ENCODE results near the gene CLDN12.

The CLDN12 gene

DNA sequence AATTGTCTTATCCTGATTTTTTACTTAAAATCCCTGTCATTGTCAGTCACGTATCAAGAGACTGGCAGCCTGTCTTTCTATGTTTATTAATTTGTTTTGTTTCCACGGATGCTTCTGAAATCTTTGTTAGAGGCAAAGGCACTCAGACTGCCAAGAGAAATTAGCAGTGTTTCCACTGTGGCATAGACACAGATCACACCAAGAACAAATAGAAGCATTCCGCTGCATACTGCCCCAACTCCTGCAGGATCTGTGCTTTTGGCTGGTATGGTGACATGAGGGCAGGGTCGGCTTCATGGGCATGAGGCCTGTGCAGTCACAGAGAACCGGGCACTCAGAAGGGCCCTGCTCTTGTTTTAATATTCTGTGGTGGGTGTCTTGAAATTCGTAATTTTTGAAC lies 18.4 kb downstream of the CLDN12 start:
- Histone ChIP-seq H3K4me3 (no peak overlapping the region), H3K27me3 (no peaks in the 10 kb centered on the region), H3K9me3 (replicated peaks in 1 of 11) (no peaks in the 10 kb centered on the region), H3K36me3 (0 out of 22 replicates have a peak, but pooled peaks cover 0 to under 1% (median 0%) of the 10 kb centered on the region in 11 experiments), H3K4me2 (no peak overlapping the region), H3K9ac (no peak overlapping the region), H3K4me1 (peaks cover 0 to 5% (median 0%) of the 10 kb centered on the region in 10 experiments; a peak in 1 of 20 replicates), H3K27ac (no peak overlapping the region), H4K20me1 (no peaks in the 10 kb centered on the region)
- TF ChIP-seq Cebpa-rat (IDR thresholded peaks at IDR 0.05) = no peak

DNA sequence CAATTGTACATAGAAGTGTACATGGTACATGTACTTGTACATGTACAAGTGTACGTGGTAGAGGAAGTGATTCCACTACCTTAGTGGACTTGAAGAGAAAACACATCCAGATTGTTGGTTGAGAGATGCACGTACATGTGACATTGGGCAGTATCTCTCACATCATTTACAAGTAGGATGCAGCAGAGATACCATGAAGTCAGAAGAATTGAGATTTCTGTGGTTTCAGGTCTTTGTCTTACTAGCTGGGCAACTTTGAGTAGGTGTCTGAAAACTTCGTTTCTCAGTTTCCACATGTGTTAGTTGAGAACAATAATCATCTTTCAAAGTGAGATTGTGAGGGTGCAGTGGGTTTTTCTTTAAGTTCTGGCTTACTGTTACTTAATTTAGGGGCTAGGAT lies 21.5 kb downstream of the CLDN12 start:
- no peaks in the 10 kb centered on the region for H3K36me3 ChIP-seq
- no peak overlapping the region for H3K9ac ChIP-seq
- TF ChIP-seq Cebpa-rat (IDR thresholded peaks at IDR 0.05) = no peak
- H3K4me3 ChIP-seq = no peak overlapping the region
- peaks cover 0 to 5% (median 0%) of the 10 kb centered on the region in 10 experiments; a peak in 1 of 20 replicates for H3K4me1 ChIP-seq
- H3K27me3 ChIP-seq = no peaks in the 10 kb centered on the region
- H4K20me1 ChIP-seq = no peaks in the 10 kb centered on the region
- no peak overlapping the region for H3K4me2 ChIP-seq
- H3K9me3 ChIP-seq (replicated peaks in 1 of 11) = no peaks in the 10 kb centered on the region
- H3K27ac ChIP-seq = no peak overlapping the region

DNA sequence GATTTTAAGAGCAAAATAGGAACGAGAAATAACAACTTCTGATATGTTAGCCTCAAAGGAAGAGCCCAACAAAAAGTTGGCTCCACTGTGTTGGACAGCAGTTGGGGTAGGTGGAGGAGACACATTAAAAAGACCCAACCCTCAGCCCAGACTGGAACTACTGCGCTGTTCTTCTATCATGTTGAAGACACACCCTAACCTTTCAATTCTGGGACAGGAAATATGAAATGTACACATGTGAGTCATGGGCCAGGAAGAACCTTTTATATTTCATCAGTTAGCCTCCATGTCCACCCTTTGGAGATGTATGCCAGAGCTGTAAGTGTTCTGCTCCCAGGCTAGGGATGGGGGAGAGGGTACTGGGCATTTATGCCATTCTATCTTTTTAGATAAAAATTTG lies 22.1 kb downstream of the CLDN12 start:
- no peaks in the 10 kb centered on the region for H3K9me3 ChIP-seq (replicated peaks in 1 of 11)
- 0 out of 22 replicates have a peak overlapping the region, but pooled peaks of 1 of the 11 experiments have one; percentile 13 for H3K4me2 ChIP-seq
- no peaks in the 10 kb centered on the region for H3K27me3 ChIP-seq
- no peak overlapping the region for H3K4me3 ChIP-seq
- H3K27ac ChIP-seq = no peak overlapping the region
- no peak for TF ChIP-seq Cebpa-rat (IDR thresholded peaks at IDR 0.05)
- no peak overlapping the region for H3K9ac ChIP-seq
- no peaks in the 10 kb centered on the region for H4K20me1 ChIP-seq
- no peaks in the 10 kb centered on the region for H3K36me3 ChIP-seq
- peaks cover 0 to 5% (median 0%) of the 10 kb centered on the region in 10 experiments; a peak in 1 of 20 replicates for H3K4me1 ChIP-seq

DNA sequence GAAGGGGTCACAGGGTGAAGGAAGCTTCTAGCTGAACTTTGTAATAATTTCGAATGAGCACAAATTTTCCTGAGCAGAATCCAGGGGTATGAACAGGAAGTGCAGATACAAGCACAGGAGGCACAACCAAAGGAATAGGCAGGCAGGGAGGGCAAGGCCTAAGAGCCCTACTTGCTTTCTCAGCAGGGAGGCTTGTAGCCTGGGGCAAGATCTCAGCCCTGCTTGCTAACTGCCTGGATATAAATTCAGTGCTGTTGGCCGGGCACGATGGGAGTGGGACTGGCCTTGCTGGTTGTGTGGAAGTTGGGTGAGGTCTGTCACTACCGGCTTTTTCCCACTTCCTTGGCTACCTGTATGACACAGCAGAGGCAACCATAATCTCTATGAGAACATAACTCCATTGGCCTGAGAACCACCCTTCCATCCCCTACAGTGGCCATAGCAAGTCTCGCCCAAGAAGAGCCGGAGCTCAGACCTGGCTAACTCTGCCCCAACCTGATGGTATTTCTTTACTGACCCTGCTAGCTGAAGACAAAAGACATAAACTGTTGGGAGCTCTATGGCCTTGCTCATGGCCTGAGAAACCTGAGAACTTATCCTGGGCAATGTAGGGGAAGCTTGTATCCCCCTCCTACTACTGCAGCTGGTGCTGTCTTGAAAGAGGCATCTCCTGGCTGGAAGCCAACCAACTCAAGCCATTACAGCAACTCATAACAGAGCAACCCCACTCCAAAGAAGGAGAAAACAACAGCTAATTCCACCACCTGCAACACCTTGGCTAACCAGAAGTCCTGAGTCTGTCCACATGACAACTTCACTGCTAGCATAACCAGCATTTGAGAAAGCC lies 27.6 kb downstream of the CLDN12 start:
- Histone ChIP-seq H4K20me1 (no peaks in the 10 kb centered on the region), H3K4me1 (no peaks in the 10 kb centered on the region), H3K9ac (no peak overlapping the region), H3K27ac (no peak overlapping the region), H3K36me3 (peaks cover 0 to 15% (median 0%) of the 10 kb centered on the region in 11 experiments; a peak in 5 of 22 replicates), H3K9me3 (replicated peaks in 1 of 11) (peaks cover 25 to 36% (median 29%) of the 10 kb centered on the region in 11 experiments), H3K27me3 (no peaks in the 10 kb centered on the region), H3K4me2 (no peak overlapping the region), H3K4me3 (no peak overlapping the region)
- TF ChIP-seq Cebpa-rat (IDR thresholded peaks at IDR 0.05) = no peak

DNA sequence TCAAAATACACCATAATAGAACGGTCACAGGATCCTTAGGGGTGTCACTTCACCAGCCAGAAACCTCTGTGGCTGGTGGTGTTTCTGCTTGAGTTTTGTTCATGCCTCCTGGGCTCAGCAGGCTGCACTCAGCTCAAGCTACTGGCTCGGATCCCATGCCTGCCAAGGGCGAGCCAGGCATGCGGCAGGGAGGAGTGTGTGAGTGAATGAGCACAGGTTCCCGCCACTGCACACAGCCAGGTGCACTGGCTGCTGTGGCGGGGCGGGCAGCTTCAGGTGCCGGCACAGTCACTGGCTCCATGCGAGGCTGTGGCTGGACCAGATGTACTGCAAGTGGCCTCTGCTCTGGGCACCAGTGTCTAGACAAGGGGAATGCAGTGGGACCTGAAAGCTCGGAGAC lies 29.5 kb downstream of the CLDN12 start:
- TF ChIP-seq Cebpa-rat (IDR thresholded peaks at IDR 0.05) = no peak
- no peak overlapping the region for H3K4me2 ChIP-seq
- H3K9ac ChIP-seq = no peak overlapping the region
- H3K9me3 ChIP-seq (replicated peaks in 1 of 11) = peaks cover 27 to 50% (median 41%) of the 10 kb centered on the region in 11 experiments
- no peak overlapping the region; a peak in 1 of 20 replicates for H3K4me3 ChIP-seq
- H4K20me1 ChIP-seq = no peaks in the 10 kb centered on the region
- no peak overlapping the region for H3K27ac ChIP-seq
- no peaks in the 10 kb centered on the region for H3K4me1 ChIP-seq
- peaks cover 0 to 15% (median 0%) of the 10 kb centered on the region in 11 experiments; a peak in 5 of 22 replicates for H3K36me3 ChIP-seq
- no peaks in the 10 kb centered on the region for H3K27me3 ChIP-seq

DNA sequence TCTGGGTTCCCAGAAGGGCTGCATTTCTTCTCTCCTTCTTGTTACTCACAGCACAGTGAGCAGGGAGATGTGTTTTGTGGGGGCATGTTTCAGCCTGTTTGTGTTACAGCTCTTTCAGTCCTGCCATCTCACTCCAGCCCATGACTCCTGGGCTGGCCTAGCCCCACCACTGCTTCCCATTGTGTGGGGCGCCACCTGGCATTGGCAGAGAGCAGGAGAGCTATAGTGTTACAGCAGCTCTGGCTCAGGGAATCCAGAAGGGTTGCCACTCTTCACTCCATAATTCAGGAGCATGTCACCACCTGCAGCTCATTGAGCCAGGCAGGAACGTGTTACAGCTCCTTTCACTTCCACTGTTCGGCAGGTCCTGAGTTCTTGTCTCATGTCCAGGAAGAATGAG lies 30.0 kb downstream of the CLDN12 start:
- Histone ChIP-seq H3K27me3 (no peaks in the 10 kb centered on the region), H3K4me1 (no peaks in the 10 kb centered on the region), H3K4me3 (no peak overlapping the region), H3K4me2 (no peak overlapping the region), H3K27ac (no peak overlapping the region), H4K20me1 (no peaks in the 10 kb centered on the region), H3K36me3 (peaks cover 0 to 15% (median 0%) of the 10 kb centered on the region in 11 experiments; a peak in 5 of 22 replicates), H3K9me3 (replicated peaks in 1 of 11) (peaks cover 29 to 54% (median 46%) of the 10 kb centered on the region in 11 experiments), H3K9ac (no peak overlapping the region)
- no peak for TF ChIP-seq Cebpa-rat (IDR thresholded peaks at IDR 0.05)

DNA sequence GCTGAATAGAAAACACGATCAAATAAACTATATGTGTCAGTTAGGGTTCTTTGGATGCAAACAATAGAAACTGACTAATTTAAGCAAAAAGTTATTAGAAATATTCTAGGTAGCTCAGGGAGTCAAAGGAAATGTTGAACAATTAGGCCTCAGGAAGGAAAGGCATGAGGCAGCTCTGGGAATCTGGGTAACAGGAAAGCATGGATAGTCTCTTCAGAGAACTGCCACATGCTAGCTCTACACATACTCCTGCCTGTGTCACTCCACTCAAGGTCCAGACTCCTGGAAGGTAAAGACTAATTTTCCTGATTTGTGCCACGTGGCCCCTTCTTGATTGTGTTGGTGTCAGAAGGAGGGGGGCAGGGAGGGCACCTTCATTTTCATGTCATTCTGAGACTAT lies 42.4 kb downstream of the CLDN12 start:
- H4K20me1 ChIP-seq = no peaks in the 10 kb centered on the region
- no peaks in the 10 kb centered on the region for H3K9me3 ChIP-seq (replicated peaks in 1 of 11)
- no peak for TF ChIP-seq Cebpa-rat (IDR thresholded peaks at IDR 0.05)
- H3K27ac ChIP-seq = no peak overlapping the region
- no peaks in the 10 kb centered on the region for H3K27me3 ChIP-seq
- no peaks in the 10 kb centered on the region for H3K4me1 ChIP-seq
- H3K36me3 ChIP-seq = no peaks in the 10 kb centered on the region
- H3K4me2 ChIP-seq = no peak overlapping the region
- no peak overlapping the region for H3K9ac ChIP-seq
- H3K4me3 ChIP-seq = no peak overlapping the region

GRCh38 chr7:90446137-90446899 lies 43.1 kb downstream of the CLDN12 start:
- H3K27me3 ChIP-seq = no peaks in the 10 kb centered on the region
- no peak overlapping the region for H3K27ac ChIP-seq
- H3K4me1 ChIP-seq = no peaks in the 10 kb centered on the region
- TF ChIP-seq Cebpa-rat (IDR thresholded peaks at IDR 0.05) = no peak
- H4K20me1 ChIP-seq = no peaks in the 10 kb centered on the region
- no peaks in the 10 kb centered on the region for H3K36me3 ChIP-seq
- no peak overlapping the region for H3K9ac ChIP-seq
- no peak overlapping the region for H3K4me3 ChIP-seq
- no peak overlapping the region for H3K4me2 ChIP-seq
- H3K9me3 ChIP-seq (replicated peaks in 1 of 11) = no peaks in the 10 kb centered on the region

DNA sequence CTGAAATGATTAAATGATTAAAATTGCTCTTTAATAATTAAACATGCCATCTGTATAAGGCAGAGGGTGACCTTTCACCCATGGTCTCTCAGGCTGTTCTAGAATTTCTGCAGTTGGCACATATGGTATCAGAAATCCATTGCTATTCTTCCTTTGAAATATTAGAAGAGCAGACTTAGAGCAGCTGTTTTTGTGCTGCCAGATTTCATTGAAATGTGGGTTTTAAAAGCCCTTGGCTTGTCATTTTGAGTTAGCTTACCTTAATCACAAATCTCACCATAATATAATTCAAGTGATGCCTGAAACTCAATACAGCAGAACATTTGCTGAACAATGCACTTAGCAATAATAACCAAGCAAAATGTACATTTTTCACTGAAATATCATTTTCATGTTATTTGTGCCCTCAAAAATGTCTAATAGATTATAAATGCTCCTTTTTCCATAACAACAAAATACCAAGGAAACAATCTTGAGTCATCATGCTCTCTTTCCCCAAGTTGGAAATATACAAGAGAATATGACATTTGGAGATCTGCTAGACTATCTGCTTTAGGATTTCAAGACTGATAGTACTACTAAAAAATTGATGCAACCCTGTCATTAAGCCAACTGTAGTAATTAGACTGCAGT lies 50.1 kb downstream of the CLDN12 start:
- Histone ChIP-seq H3K9ac (no peak overlapping the region), H4K20me1 (no peaks in the 10 kb centered on the region), H3K4me1 (no peaks in the 10 kb centered on the region), H3K4me2 (no peak overlapping the region), H3K27me3 (no peaks in the 10 kb centered on the region), H3K4me3 (no peak overlapping the region), H3K9me3 (replicated peaks in 1 of 11) (no peaks in the 10 kb centered on the region), H3K36me3 (no peaks in the 10 kb centered on the region), H3K27ac (no peak overlapping the region)
- TF ChIP-seq Cebpa-rat (IDR thresholded peaks at IDR 0.05) = no peak
